Effector memory CD8-positive, alpha-beta T cell (primary cell): ENCODE data around the gene ITGB1BP1.
"Not testable (repeated sequence)": the region's sequence is repeated elsewhere in the genome, so short reads cannot be mapped to it uniquely, and the experiment has no call there.

ENCODE experiments used
- ATAC-seq: fragments of 150-1000 bp; cut with Tn5 transposase; replicated peaks from 2 replicates; pipeline ENCODE4 v1.10.0; 2021; ENCODE audit warnings: mild to moderate bottlenecking, moderate library complexity
- DNase-seq, 3 experiments: peaks; one replicate each; pipeline ENCODE4 v3.0.0; 2021
- H3K27ac Mint-ChIP-seq, 2 donors: one replicate each; pipeline ENCODE4 v1.8.0; 2022; ENCODE audit warnings: mild to moderate bottlenecking in 2 of 2, mixed read lengths in 2 of 2, moderate library complexity in 2 of 2
- H3K27me3 Mint-ChIP-seq, 2 donors: one replicate each; pipeline ENCODE4 v1.8.0; 2022; ENCODE audit warnings: mixed read lengths in 2 of 2
- H3K36me3 Mint-ChIP-seq: one replicate; pipeline ENCODE4 v1.8.0; 2022; ENCODE audit warnings: mild to moderate bottlenecking, moderate library complexity, mixed read lengths; ENCODE audit not compliant: insufficient read depth
- H3K4me1 Mint-ChIP-seq, 2 donors: one replicate each; pipeline ENCODE4 v1.8.0; 2022; ENCODE audit warnings: low read depth in 2 of 2, mixed read lengths in 2 of 2
- H3K4me3 Mint-ChIP-seq, 2 donors: one replicate each; pipeline ENCODE4 v1.8.0; 2022; ENCODE audit warnings: mild to moderate bottlenecking in 2 of 2, mixed read lengths in 2 of 2, moderate library complexity in 2 of 2
- H3K9me3 Mint-ChIP-seq, 2 donors: one replicate each; pipeline ENCODE4 v1.8.0; 2022; ENCODE audit warnings: mixed read lengths in 2 of 2

ITGB1BP1 gene

DNA sequence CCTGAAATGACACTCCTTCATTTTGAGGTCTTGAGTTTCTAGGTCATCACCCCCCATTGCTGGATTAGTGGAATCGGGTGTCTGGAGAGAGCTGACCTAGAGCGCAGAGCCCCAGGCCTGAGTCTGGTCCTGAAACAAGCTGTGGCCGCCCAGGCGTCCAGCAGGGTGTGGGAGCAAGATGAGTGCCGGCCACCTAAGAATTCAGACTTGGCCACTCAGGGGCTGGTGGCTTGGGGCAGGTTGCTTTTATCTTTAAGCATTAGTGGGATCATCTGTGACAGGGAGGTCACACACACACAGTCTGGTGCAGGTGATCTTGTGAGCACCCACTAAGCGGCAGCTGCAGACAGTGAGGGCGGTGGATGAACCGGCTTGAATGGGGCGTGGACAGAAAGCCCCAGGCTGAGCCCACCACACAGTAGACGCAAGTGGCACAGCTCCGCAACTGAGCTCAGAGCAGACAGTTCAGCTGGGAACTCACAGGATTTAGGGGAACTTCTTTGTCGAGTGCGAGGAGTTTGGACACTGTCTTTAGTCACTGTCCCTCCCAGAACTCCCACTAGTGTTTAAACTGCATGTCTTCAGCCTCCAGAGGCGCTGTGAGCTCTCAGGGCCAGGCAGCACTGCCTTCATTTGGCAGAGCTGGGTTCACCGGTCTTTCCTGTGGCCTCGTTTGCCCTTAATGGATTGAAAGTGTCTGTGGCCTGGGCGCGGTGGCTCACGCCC lies 21.5 kb downstream of the ITGB1BP1 start:
- peak overlapping the region in 1 of 2 donors; percentile 79 for H3K27ac Mint-ChIP-seq
- no peaks in the 10 kb centered on the region for H3K36me3 Mint-ChIP-seq
- H3K9me3 Mint-ChIP-seq = no peaks in the 10 kb centered on the region
- no peak overlapping the region for H3K4me3 Mint-ChIP-seq
- peaks cover 0 to 10% of the 10 kb centered on the region in 2 donors for H3K4me1 Mint-ChIP-seq
- peaks cover 0 to 13% of the 10 kb centered on the region in 2 donors for H3K27me3 Mint-ChIP-seq
- no peak for DNase-seq
- ATAC-seq = no peak

DNA sequence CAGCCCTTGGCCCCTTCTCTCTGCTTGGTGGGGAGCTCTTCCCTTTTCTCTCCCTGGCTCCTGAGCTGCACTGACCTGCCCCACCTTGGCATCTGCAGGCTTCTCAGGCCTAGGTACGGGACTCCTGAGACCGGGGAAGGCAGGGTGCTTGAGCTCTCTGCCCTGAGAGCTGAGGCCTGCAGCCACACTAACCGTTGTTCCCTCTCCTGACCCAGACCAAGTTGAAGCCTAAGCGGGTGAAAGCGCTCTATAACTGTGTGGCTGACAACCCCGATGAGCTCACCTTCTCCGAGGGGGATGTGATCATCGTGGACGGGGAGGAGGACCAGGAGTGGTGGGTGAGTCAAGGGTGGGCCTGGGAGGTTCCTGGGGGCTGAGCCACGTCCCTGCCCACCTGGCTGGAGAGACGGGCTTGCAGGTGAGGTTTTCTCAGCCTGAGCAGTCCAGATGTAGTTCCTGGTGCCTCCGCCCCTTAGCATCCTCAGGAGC lies 22.2 kb downstream of the ITGB1BP1 start:
- peaks cover 0 to 13% of the 10 kb centered on the region in 2 donors for H3K27me3 Mint-ChIP-seq
- DNase-seq = no peak
- H3K4me1 Mint-ChIP-seq = peaks cover 0 to 10% of the 10 kb centered on the region in 2 donors
- no peak for ATAC-seq
- H3K27ac Mint-ChIP-seq = peak overlapping the region; percentile 79 to 81
- no peaks in the 10 kb centered on the region for H3K9me3 Mint-ChIP-seq
- no peaks in the 10 kb centered on the region for H3K36me3 Mint-ChIP-seq
- H3K4me3 Mint-ChIP-seq = no peak overlapping the region

DNA sequence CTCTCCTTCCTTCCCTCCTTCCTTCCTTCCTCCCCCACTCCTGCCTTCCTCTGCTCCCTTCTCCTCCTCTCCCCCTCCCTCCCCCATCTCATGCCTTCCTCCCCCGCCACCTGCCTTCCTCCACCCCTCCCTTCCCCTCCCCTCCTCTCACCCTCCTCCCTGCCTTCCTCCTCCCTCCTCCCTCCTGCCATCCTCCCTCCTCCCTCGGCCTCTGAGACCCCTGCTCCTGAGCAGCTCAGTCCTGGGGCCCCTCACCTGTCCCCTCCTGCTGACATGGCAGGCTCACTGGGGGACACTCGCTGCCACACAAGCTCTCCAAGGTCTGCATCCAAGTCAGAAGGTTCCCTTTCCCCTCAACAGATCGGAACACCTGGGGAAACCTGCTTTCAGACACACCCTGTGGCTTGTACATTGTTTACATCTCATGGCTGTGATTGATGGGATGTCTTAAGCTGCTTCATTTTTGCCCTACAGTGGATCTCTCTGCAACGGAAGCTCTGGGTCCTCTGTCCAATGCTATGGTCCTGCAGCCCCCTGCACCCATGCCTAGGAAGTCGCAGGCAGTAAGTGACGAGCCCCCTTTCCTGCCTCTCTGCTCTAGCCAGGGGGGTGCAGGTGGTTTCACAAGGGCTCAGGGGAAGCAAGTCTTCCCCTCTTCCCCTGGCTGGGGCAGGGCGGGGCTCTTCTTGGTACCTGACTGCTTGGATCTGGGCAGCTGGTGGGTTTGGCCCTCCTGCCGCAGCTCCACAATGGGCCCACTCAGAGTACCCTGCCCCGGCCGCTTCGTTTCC lies 22.9 kb downstream of the ITGB1BP1 start:
- peaks cover 0 to 13% of the 10 kb centered on the region in 2 donors for H3K27me3 Mint-ChIP-seq
- DNase-seq (no peak), ATAC-seq (no peak)
- H3K4me1 Mint-ChIP-seq = peaks cover 0 to 10% of the 10 kb centered on the region in 2 donors
- peak overlapping the region; percentile 79 to 81 for H3K27ac Mint-ChIP-seq
- H3K4me3 Mint-ChIP-seq = no peak overlapping the region
- H3K9me3 Mint-ChIP-seq = no peaks in the 10 kb centered on the region
- H3K36me3 Mint-ChIP-seq = no peaks in the 10 kb centered on the region

DNA sequence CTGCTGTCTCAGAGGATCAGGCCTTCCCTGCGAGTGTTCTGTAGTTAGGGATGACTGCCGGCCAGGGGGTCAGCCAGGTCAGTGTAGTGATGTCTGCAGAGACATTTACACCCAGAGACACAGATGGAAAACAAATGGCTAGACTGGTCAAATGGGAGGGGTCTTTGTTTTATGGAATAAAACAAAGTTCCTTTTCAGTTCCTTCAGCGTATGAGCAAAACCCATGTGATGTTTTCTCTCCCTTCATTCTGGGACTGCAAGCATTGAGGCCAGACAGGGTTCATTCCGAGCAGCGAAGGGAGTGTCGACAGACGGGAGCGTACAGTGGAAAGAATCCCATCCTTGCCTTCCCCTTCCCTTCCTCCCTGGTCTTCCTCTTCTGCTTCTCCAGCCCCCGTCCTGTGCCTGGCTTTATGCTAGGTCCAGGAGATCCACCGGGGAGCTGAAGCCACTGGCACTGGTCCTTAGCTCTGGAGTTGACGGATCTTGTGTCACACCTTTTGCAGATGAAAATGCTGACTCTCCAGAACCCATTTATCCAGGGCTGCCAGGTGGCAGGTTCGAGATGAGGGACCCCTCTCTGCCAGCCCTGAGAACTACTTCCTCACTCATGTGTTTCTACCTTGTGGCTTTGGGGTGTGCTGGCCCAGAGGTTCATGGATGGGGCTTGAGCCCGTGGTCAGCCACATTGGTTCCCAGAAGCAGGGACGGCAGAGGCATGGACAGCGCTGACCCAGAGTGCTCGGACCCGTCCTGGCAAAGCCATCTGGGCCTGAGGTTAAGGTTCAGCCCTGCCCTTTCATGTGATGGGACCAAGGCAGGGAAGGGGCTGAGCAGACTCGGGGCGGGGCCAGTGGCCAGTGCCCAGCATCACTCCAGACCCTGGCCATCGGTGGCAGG lies 24.2 kb downstream of the ITGB1BP1 start:
- Mint-ChIP-seq H3K4me3 (no peak overlapping the region), H3K4me1 (peaks cover 0 to 10% of the 10 kb centered on the region in 2 donors), H3K9me3 (no peaks in the 10 kb centered on the region), H3K27me3 (peaks cover 0 to 13% of the 10 kb centered on the region in 2 donors), H3K27ac (no peak overlapping the region), H3K36me3 (no peaks in the 10 kb centered on the region)
- ATAC-seq (no peak), DNase-seq (no peak)

DNA sequence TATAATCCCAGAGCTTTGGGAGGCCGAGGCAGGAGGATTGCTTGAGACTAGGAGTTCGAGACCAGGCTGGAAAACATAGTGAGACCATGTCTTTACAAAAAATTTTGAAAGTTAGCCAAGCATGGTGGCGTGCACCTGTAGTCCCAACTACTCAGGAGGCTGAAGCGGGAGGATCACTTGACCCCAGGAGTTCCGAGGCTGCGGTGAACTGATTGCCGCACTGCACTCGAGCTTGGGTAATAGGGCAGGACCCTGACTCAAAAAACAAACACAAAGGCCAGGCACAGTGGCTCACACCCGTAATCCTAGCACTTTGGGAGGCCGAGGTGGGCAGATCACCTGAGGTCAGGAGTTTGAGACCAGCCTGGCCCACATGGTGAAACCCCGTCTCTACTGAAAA lies 25.1 kb downstream of the ITGB1BP1 start:
- H3K27me3 Mint-ChIP-seq = peaks cover 0 to 13% of the 10 kb centered on the region in 2 donors

DNA sequence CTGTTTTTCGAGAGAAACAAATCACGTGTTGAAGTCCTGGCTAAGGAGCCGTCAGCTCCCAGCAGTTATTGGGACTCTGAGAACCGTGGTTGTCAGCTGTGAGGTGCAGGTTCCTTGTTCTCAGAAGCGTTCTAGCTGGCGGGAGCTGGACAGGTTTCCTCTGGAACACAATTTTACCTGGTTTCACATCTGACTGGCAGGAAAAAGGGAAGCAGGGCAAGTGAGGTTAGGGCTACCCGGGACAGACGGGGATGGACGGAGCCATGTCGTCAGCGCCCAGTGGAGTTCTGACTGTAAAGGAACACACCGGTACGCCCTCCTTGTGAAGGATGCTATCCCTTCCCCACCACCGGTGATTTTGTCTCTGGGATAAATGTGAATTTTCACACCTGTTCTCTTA lies 26.1 kb downstream of the ITGB1BP1 start:
- H3K9me3 Mint-ChIP-seq = no peaks in the 10 kb centered on the region

More for the DNA sequence above, 25.1 kb downstream of the ITGB1BP1 start:
- not testable (repeated sequence) for H3K4me3 Mint-ChIP-seq, ATAC-seq, H3K9me3 Mint-ChIP-seq, H3K36me3 Mint-ChIP-seq, DNase-seq, H3K27ac Mint-ChIP-seq, H3K4me1 Mint-ChIP-seq

DNA sequence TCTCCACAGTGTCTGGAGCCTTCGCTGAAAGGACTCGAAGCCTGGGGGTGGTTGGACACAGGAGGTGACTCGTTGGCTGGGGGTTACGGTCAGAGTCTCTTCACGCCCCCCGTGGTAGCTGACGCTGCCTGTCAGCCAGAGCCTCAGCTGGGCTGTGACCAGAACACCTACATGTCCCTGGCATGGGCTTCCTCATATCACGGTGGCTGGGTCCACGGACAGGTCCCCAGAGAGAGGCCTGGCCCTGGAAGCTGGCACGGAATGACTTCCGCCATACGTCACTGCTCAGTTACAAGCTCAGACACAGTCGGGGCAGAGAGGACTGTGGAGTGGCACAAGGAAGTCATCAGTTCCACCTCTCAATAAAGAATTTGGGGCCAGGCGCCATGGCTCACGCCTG lies 28.5 kb downstream of the ITGB1BP1 start:
- Mint-ChIP-seq H3K9me3 (no peaks in the 10 kb centered on the region), H3K36me3 (no peaks in the 10 kb centered on the region), H3K27me3 (no peaks in the 10 kb centered on the region), H3K27ac (no peak overlapping the region), H3K4me1 (peaks cover 0 to 2% of the 10 kb centered on the region in 2 donors), H3K4me3 (no peak overlapping the region)
- no peak for ATAC-seq
- DNase-seq = no peak

More for the DNA sequence above, 26.1 kb downstream of the ITGB1BP1 start:
- H3K36me3 Mint-ChIP-seq = no peaks in the 10 kb centered on the region
- DNase-seq (no peak), ATAC-seq (no peak)
- H3K4me1 Mint-ChIP-seq = peaks cover 0 to 10% of the 10 kb centered on the region in 2 donors
- no peak overlapping the region for H3K4me3 Mint-ChIP-seq
- peak overlapping the region in 1 of 2 donors; percentile 71 for H3K27ac Mint-ChIP-seq
- peaks cover 0 to 13% of the 10 kb centered on the region in 2 donors for H3K27me3 Mint-ChIP-seq

DNA sequence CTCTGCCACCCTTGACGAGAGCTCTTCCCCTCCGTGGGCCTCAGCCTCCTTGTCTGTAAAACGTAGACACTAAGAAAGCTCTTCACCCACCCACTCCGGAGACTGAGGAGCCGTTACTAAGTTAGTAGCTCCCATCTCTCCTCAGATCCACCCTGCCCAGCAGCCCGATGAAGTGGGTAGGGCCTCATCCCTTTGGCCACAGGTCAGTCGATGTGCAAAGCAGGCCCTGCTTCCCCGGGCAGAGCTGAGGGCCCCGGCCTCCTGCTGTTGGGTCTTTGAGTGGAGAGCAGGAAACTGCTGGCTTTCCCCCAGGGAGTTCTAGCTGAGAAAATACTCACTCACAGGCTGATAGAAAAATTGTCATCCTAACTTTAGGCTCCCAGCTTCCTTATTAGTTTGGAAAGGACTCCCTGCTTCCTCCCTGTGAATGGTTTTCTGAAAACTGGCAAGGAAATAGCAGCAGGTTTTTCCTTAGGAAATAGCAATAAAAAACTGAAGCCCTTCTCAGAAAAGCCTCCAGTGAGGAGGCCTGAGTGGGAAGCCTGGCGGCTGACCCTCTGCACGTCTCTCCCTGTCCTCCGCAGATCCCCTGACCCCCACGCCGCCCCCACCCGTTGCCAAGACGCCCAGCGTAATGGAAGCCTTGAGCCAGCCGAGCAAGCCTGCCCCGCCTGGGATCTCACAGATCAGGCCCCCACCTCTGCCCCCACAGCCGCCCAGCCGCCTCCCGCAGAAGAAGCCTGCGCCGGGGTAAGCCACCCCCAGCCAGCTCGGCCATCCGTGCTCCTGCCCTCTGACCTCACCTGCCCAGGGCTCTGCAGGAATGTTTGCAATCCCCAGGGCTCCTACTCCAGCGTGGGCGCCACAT lies 30.2 kb downstream of the ITGB1BP1 start:
- no peak overlapping the region for H3K27ac Mint-ChIP-seq
- H3K4me1 Mint-ChIP-seq = no peaks in the 10 kb centered on the region
- ATAC-seq (no peak), DNase-seq (no peak)
- no peaks in the 10 kb centered on the region for H3K36me3 Mint-ChIP-seq
- no peak overlapping the region for H3K4me3 Mint-ChIP-seq
- H3K27me3 Mint-ChIP-seq = no peaks in the 10 kb centered on the region
- no peaks in the 10 kb centered on the region for H3K9me3 Mint-ChIP-seq

DNA sequence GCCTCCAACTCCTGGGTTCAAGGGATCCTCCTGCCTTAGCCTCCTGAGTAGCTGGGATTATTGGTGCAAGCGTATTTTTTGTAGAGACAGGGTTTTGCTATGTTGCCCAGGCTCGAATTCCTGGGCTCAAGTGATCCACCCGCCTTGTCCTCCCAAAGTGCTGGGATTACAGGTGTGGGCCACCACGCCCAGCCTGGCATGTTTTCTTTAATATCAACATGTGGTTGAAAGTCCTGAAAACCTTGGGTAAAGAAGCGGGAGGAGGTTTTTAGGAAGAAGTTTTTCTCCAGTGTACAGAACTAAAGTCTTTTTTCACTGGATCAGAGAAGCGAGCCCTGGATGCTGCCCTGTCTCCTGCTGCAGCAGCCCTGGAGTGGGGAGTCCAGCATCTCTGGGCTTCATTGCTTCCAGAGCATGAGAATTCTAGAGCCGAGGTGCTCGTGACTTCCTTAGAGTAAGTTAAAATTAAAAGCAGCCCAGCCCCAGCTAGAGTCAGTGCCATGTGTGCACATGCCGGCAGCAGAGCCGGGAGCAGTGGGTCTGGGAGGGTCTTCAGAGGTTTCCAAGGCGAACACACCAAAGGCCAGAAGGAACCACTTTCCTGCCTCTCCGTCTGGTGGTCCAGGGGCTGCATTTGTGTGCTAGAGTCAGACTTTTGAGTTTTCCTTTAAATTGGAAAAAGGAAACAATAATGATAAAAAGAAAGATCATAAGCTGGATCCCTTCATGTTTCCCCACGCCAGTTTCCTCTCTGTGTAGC lies 31.2 kb downstream of the ITGB1BP1 start:
- Mint-ChIP-seq H3K27ac (no peak overlapping the region), H3K27me3 (no peaks in the 10 kb centered on the region), H3K4me1 (no peaks in the 10 kb centered on the region), H3K4me3 (no peak overlapping the region), H3K36me3 (no peaks in the 10 kb centered on the region), H3K9me3 (no peaks in the 10 kb centered on the region)
- DNase-seq = no peak
- no peak for ATAC-seq

DNA sequence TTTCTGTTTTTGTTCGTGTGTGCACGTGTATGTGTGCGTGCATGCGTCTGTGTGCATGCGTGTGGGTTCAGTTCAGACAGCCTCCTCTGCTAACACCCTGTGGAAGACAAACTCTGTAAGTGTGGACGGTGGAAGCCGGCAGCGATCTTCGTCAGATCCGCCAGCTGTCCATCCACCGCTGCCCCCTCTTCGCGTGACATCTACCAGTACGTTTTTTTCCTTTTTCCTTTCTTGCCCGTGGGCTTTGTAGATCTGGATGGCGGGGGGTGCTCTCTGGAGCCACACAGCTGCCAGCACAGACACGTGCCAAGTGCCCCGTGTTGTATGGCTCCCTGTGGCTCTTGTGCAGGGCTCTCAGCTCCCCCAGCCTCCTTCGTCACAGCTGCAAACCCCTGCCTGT lies 32.3 kb downstream of the ITGB1BP1 start:
- DNase-seq (no peak), ATAC-seq (no peak)
- no peaks in the 10 kb centered on the region for H3K9me3 Mint-ChIP-seq
- no peaks in the 10 kb centered on the region for H3K27me3 Mint-ChIP-seq
- H3K27ac Mint-ChIP-seq = no peak overlapping the region
- H3K4me1 Mint-ChIP-seq = no peaks in the 10 kb centered on the region
- no peaks in the 10 kb centered on the region for H3K36me3 Mint-ChIP-seq
- no peak overlapping the region for H3K4me3 Mint-ChIP-seq

DNA sequence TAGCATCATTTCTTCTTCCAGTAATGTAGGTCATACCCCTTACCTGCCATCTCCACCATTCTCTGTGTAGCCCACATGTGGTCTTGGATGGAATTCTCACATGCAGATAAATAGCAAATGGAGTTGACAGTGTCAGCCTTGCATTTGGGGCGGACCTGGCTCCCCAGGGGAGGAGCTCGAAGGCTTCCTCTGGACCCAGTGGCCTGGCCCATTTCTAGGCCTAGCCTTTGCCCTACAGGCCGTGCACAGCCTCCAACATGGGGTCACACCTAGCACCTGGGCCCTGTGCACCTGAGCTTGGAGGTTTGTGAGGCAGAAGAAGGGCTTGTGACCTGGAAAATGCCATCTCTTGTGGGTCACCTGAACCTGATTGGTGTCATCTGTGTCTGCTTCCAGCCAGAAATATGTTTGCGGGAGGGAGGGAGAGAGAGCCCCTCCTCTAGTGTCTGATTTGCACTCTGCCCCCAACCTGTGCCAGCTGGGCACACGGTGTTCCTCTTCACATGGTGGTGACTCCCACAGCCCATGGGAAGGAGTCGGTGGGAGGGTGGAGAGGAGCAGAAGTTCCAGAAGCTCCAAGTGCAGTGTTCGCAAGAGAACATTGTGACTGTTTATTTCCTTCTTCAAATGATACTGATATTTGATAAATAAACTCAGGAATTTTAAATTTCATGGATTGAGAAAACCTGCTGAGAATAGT lies 33.0 kb downstream of the ITGB1BP1 start:
- Mint-ChIP-seq H3K9me3 (no peaks in the 10 kb centered on the region), H3K4me3 (no peak overlapping the region), H3K36me3 (no peaks in the 10 kb centered on the region), H3K27me3 (no peaks in the 10 kb centered on the region), H3K4me1 (no peaks in the 10 kb centered on the region), H3K27ac (no peak overlapping the region)
- DNase-seq = no peak
- ATAC-seq = no peak
